GM12801 (cell line): ENCODE measurements around the gene SLC23A2.

Experiments
- TF ChIP-seq, protein P1 (sequence below): IDR thresholded peaks from one replicate; pipeline ENCODE4 v1.5.1; 2011; ENCODE audit warnings: control low read depth; ENCODE audit not compliant: insufficient read length; ENCODE audit errors: extremely low read depth

SLC23A2 gene

DNA sequence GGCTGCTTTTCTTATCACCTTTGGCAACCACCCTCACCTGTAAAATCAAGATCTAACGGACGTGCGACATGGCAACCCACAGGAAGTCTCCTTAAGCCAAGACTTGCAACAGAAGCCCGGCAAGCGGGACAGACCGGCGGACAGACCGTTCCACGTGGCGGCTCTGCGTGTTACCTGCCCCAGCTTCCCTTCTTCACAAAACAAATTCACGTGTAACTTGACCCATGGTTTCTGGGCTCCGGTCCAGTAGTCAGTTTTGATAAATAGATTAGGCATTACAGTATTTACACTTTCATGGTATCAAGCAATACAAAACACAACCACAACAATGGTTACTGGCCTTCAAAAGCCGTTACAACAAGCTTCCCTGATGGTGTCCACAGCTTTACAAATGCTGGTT is 145.8 kb downstream of the SLC23A2 start:
- TF ChIP-seq, protein P1, sequence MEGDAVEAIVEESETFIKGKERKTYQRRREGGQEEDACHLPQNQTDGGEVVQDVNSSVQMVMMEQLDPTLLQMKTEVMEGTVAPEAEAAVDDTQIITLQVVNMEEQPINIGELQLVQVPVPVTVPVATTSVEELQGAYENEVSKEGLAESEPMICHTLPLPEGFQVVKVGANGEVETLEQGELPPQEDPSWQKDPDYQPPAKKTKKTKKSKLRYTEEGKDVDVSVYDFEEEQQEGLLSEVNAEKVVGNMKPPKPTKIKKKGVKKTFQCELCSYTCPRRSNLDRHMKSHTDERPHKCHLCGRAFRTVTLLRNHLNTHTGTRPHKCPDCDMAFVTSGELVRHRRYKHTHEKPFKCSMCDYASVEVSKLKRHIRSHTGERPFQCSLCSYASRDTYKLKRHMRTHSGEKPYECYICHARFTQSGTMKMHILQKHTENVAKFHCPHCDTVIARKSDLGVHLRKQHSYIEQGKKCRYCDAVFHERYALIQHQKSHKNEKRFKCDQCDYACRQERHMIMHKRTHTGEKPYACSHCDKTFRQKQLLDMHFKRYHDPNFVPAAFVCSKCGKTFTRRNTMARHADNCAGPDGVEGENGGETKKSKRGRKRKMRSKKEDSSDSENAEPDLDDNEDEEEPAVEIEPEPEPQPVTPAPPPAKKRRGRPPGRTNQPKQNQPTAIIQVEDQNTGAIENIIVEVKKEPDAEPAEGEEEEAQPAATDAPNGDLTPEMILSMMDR: no peak

DNA sequence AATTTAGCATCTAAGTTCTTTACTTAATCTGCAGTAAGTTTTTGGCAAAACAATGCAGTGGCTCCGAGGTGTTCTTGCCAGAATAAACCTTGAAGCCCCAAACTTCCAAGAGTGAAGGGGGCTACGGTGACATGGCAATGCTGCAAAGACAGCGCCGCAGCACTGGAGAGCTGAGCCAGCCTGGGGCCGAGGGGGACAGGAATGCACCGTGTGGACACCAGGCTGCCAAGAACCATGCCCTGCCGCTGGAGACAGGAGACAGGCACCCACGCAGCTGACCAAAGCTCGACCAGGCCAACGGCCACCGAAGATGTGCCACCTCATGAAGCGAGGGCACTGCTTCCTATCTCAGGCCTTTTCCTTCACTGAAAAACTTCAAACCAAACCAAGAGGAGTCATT is 146.2 kb downstream of the SLC23A2 start:
- TF ChIP-seq, protein P1: no peak

DNA sequence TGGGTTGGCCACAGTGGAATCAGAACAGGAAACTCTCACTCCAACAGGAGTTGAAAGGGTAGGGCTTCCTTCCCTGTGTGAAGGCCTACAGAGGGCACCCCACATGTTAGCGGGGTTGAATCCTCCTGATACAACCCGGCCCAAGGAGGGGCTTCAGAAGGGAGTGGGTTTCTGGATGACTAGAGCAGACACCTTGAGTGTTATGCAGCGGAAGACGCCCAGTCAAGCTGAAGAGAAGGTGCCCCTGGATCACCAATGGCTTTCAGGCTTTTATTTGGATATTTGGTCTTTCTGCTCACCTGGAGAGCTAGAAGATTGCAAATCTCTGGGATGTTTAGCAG is 146.8 kb downstream of the SLC23A2 start:
- TF ChIP-seq, protein P1: no peak

DNA sequence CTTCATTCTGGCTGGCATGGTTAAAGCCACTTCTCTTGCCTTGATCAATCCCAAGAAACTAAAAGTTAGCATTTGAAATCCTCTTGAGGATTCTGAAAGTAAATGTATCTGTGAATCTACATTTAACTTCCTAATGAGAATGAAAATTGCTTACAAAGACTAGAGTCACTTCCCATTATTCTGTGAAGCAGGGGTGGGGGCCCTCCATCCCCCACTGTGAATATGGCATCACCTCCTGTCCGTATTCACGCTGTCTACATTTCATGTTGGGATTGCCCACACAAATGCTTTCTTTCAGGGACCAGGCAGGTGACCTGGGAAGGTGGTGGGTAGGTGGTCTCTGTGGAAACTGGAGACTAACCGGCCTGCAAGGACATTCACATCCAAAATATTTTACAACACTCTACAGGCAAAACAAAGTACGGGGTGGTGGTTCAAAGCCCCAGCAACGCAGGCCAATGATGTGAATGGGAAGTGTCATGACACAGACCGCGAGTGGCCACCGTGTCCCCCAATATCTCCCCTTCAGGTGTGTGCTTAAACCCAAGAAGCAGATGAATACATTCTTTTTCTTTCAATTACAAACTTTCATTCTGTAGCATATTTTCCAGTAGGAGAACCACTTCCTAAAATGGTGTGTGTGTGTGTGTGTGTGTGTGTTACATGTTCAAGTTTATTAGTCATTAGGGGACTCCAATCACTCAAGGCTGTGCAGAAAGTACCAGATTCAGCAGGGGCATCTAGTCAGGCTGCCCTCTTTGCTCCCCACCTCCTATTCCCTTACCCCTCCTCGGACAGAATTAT is 147.4 kb downstream of the SLC23A2 start:
- TF ChIP-seq, protein P1: no peak

DNA sequence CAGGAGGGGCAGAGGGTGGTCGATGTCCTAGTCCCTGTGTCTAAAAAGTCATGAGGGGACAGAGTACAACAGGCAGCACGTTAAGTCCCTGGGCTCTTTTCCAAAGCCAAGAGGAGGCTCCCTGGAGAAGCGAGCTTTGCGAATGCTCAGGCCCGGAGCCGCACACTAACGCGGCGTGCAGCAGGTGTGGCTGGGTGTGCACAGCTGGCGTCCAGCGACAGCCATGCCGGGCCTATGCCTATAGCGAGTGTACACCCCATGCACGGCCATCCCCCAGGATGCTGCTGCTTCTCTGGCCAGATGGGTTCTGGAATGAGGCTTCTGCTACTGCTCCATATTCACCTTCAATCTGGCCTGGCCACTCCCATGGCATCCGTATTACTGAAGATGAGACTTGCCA is 148.3 kb downstream of the SLC23A2 start:
- TF ChIP-seq, protein P1: no peak

DNA sequence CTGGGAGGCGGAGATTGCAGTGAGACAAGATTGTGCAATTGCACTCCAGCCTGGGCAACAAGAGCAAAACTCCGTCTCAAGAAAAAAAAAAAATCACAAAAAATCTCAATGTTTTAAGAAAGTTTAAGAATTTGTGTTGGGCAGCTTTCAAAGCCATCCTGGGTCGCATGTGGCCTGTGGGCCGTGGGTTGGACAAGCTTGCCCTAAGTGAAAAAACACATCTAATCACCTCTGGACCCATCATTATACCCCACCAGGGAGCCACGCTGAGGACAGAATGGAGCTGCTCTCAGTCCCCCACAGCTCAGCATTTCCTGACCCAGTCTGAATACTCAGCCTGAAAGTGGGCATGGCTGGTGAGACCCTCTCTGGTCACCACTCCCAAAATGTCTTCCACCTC is 150.3 kb downstream of the SLC23A2 start:
- TF ChIP-seq, protein P1: no peak

DNA sequence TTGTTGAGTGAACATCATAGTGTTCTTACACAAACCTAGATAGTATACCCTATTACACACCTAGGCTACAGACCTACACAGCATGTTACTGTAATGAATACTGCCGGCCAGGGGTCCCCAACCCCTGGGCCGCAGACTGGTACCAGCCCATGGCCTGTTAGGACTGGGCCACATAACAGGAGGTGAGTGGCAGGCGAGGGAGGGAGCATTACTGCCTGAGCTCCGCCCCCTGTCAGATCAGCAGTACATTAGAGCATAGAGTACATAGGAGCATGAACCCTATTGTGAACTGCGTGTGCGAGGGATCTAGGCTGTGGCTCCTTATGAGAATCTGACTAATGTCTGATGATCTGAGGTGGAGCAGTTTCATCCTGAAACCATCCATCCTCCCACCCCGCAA is 153.3 kb downstream of the SLC23A2 start:
- TF ChIP-seq, protein P1: no peak
